NB4 (cell line): ENCODE results near the gene NOP53.
"Not testable (repeated sequence)": the region's sequence is repeated elsewhere in the genome, so short reads cannot be mapped to it uniquely, and the experiment has no call there.

Source experiments
- DNase-seq: peaks from one replicate; pipeline ENCODE4 v3.0.0; 2010; ENCODE audit warnings: low read depth
- H3K4me3 ChIP-seq: one replicate; pipeline ENCODE4 v1.5.1; 2011; ENCODE audit warnings: mild to moderate bottlenecking, low read depth, low read length, moderate library complexity
- CTCF ChIP-seq: IDR thresholded peaks from one replicate; pipeline ENCODE4 v1.5.1; 2012; ENCODE audit warnings: low read depth, low read length
- MAX ChIP-seq: IDR thresholded peaks from 2 replicates; pipeline ENCODE4 v1.6.1; 2011; ENCODE audit warnings: low read depth, low read length
- MYC ChIP-seq: IDR thresholded peaks from 2 replicates; pipeline ENCODE4 v1.6.1; 2011; ENCODE audit warnings: low read depth, low read length
- POLR2A ChIP-seq: IDR thresholded peaks from 2 replicates; pipeline ENCODE4 v1.6.1; 2011; ENCODE audit warnings: mild to moderate bottlenecking; ENCODE audit not compliant: insufficient read length; ENCODE audit errors: extremely low read depth

Gene NOP53

GRCh38 chr19:47779524-47780214, 34.3 kb downstream of the NOP53 start:
- DNase-seq = no peak
- peak overlapping the region; percentile 81 for H3K4me3 ChIP-seq
- no peak for TF ChIP-seq MYC

- no peak overlapping the region for H3K4me3 ChIP-seq
- no peak for DNase-seq
- TF ChIP-seq CTCF (no peak), MAX (no peak), MYC (no peak), POLR2A (no peak)
These were observed 34.8 kb downstream of the NOP53 start for GRCh38 chr19:47780215-47780551.

- no peak overlapping the region for H3K4me3 ChIP-seq
- no peak for TF ChIP-seq MAX
- TF ChIP-seq CTCF = no peak
- TF ChIP-seq MYC = no peak
- TF ChIP-seq POLR2A = no peak
- DNase-seq = no peak
These were observed 36.4 kb downstream of the NOP53 start for GRCh38 chr19:47781590-47782262.

GRCh38 chr19:47786566-47786965, 41.2 kb downstream of the NOP53 start:
- DNase-seq = no peak
- no peak overlapping the region for H3K4me3 ChIP-seq
- TF ChIP-seq MYC (no peak), CTCF (no peak)

- not testable (repeated sequence) for H3K4me3 ChIP-seq, DNase-seq
These were observed 42.0 kb downstream of the NOP53 start for GRCh38 chr19:47787307-47787706.

- not testable (repeated sequence) for H3K4me3 ChIP-seq, DNase-seq
These were observed 44.5 kb downstream of the NOP53 start for GRCh38 chr19:47789811-47790210.

- peak; percentile 91 for DNase-seq
- TF ChIP-seq MYC (no peak), CTCF (peak; percentile 100)
- H3K4me3 ChIP-seq = no peak overlapping the region
These were observed 45.1 kb downstream of the NOP53 start for GRCh38 chr19:47790398-47790814.

- no peak overlapping the region for H3K4me3 ChIP-seq
- TF ChIP-seq MAX (no peak), POLR2A (no peak), CTCF (no peak), MYC (no peak)
- DNase-seq = no peak
These were observed 47.3 kb downstream of the NOP53 start for GRCh38 chr19:47792616-47793015.
